ENCODE measurements around the gene LRRC45. TPM values are rescaled to one million over a fixed set of nuclear protein-coding genes. Genes with fewer than 3 reads are reported as not detected.

Gene LRRC45
- 10 to 100 TPM in 1 of 4 donors, 1 to 10 TPM in 2, under 1 TPM in 1; 0.29 to 14.2 (median 5.3) TPM for total RNA-seq

DNA sequence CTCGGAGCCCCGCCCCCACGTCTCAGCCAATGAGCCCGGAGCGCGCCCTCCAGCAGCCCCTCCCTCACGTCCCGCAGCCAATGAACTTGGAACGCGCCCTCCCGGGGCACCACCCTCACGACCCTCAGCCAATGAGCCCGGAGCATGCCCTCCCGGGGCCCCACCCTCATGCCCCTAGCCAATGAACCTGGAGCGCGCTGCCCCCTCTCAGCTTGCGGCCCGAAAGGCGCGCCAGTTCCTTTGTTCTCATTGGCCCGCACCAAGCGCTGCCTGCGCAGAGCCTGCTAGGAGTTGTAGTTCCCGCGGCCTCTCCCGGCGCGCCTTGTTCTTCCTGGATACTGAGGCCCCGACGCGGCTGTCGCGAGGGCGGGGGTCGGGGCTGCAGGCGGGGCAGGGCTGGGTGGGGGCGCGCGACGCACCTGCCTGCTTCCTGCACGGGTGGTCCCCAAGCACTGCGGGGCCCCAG lies at the start of gene LRRC45:
Gene LRRC45, plus strand, starts transcription at position 325 of the 466 bp plus-strand sequence. CDS start 339 bp downstream, outside the sequence.
- TF ChIP-seq, protein P1, sequence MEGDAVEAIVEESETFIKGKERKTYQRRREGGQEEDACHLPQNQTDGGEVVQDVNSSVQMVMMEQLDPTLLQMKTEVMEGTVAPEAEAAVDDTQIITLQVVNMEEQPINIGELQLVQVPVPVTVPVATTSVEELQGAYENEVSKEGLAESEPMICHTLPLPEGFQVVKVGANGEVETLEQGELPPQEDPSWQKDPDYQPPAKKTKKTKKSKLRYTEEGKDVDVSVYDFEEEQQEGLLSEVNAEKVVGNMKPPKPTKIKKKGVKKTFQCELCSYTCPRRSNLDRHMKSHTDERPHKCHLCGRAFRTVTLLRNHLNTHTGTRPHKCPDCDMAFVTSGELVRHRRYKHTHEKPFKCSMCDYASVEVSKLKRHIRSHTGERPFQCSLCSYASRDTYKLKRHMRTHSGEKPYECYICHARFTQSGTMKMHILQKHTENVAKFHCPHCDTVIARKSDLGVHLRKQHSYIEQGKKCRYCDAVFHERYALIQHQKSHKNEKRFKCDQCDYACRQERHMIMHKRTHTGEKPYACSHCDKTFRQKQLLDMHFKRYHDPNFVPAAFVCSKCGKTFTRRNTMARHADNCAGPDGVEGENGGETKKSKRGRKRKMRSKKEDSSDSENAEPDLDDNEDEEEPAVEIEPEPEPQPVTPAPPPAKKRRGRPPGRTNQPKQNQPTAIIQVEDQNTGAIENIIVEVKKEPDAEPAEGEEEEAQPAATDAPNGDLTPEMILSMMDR (IDR thresholded peaks at IDR 0.05) = no peak
- no peak for TF ChIP-seq POLR2A (IDR thresholded peaks at IDR 0.05)
- H3K4me1 ChIP-seq = peaks cover 0 to 20% of the 10 kb centered on the region in 2 donors
- intact Hi-C loops (cut with DNase I; ENCODE audit: low total_unique reads) = no loop called here

DNA sequence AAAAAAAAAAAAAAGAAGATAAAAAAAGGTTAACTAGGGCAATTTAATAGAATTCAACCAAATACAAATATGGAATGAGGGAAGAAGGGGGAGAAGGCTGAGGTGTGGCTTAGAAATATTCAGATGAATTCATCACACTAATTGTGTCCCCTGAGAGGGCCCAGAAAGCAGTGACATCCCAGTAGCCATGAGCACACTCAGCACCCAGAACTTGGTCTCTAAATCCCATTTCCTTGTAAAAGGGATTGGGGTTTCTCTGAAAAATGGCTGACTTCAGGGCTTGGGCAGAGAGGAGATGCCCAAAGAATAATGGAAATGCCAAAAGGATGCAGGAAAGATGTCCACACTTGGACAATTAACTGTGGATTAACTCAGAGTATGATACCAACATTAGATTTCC lies 49.7 kb upstream of the LRRC45 start:
- intact Hi-C loops (cut with DNase I; ENCODE audit: low total_unique reads) = no loop called here
- H3K9me3 ChIP-seq = no peaks in the 10 kb centered on the region
- H3K27me3 ChIP-seq = no peaks in the 10 kb centered on the region
- no peak for DNase-seq
- H3K4me1 ChIP-seq = peaks cover 0 to 2% of the 10 kb centered on the region in 2 donors
- no peak overlapping the region for H3K4me3 ChIP-seq
- TF ChIP-seq POLR2A (IDR thresholded peaks at IDR 0.05) = no peak
- TF ChIP-seq, protein P1 (IDR thresholded peaks at IDR 0.05) = no peak
- H3K27ac ChIP-seq = no peak overlapping the region
- no peaks in the 10 kb centered on the region for H3K36me3 ChIP-seq

More for the DNA sequence above, at the start of gene LRRC45:
- Histone ChIP-seq H3K36me3 (no peaks in the 10 kb centered on the region), H3K27ac (peak within 1 kb of the TSS in 1 of 2 donors; percentile 77), H3K9me3 (no peaks in the 10 kb centered on the region), H3K27me3 (no peaks in the 10 kb centered on the region), H3K4me3 (peak within 1 kb of the TSS; percentile 67 to 88)
- peak; percentile 99 to 100 for DNase-seq

DNA sequence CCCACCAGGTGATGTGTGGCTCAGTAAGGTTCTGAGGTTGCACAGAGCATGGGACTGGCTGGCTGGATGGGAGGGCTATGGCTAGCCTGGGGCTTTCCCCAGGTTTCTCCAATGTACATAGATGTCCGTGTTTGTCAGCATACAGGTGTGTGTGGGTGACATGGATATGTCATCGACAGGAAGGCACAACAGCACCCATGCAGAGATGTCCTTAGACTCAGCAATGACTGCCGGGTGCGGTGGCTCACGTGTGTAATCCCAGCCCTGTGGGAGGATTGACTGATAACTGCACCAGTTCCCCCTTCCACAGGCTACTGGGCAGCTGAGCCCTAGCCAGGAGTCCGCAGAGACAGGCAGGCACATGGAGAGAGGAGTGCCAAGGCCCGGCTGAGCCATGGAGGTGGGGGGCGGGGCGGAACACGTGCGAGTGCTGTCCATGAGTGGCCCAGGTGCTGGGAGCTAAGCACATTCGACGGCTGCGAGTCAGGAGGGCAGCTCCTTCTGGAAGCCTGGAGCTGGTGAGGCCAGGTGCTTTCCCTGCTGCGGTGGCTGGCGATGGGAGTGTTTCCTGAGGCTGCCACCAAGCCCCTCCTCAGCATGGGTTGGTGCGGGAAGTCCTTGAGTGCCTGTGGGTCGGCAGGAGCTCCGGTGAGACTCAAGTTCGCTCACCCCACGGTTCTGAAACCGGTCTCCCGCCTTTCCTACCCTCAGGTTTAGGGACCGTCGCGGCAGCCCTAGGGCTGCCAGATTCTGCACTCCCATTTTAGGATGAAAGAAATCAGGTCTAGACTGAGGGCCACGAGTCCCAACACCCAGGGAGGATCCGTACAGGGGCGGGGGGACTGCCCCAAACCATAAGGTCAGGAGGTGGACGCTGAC lies 46.5 kb upstream of the LRRC45 start:
- DNase-seq = peak in 1 of 2 donors; percentile 38
- TF ChIP-seq POLR2A (IDR thresholded peaks at IDR 0.05) = no peak
- TF ChIP-seq, protein P1 (IDR thresholded peaks at IDR 0.05) = no peak
- intact Hi-C loops (cut with DNase I; ENCODE audit: low total_unique reads) = no loop called here

DNA sequence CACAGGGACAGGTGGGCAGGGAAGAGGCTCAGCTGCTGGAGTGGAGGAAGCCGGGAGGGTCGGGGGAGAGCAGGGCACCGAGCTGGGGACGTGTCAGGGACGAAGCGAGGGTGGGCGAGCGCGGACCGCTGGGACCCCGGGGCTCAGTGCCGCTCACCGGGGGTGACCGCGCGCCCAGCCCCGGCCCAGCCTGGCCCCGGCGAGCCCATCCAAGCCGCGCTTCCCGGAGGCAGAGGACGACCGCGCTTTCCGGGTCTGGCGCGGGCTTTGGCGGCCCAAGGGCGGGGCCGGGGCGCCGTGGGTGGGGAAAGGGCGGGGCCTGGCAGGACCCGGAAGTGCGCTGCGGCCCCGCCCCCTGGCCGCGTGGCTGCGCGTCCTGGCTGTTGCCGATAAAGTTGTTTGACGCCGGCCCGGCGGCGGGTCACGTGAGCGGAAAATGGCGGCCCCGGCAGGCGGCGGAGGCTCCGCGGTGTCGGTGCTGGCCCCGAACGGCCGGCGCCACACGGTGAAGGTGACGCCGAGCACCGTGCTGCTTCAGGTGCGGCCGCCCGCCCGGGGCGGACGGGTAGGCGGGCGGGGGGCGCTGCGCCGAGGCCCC lies 45.8 kb upstream of the LRRC45 start, which contains the start of gene ASPSCR1:
Gene ASPSCR1, plus strand, starts transcription at position 419 of the 598 bp plus-strand sequence. Its CDS starts 18 bp downstream, at position 437.
- Histone ChIP-seq H3K27ac (peak within 1 kb of the TSS; percentile 87 to 90), H3K36me3 (no peaks in the 10 kb centered on the region), H3K27me3 (no peaks in the 10 kb centered on the region), H3K9me3 (no peaks in the 10 kb centered on the region), H3K4me3 (peak within 1 kb of the TSS; percentile 71 to 75), H3K4me1 (peaks cover 0 to 5% of the 10 kb centered on the region in 2 donors)
- intact Hi-C loops (cut with DNase I; ENCODE audit: low total_unique reads) = no loop called here
- peak; percentile 87 to 90 for DNase-seq
- TF ChIP-seq, protein P1 (IDR thresholded peaks at IDR 0.05) = peak in 2 of 4 experiments; percentile 4 to 15
- peak; percentile 20 to 78 for TF ChIP-seq POLR2A (IDR thresholded peaks at IDR 0.05)

More for the DNA sequence above, 46.5 kb upstream of the LRRC45 start:
- Histone ChIP-seq H3K27me3 (no peaks in the 10 kb centered on the region), H3K36me3 (no peaks in the 10 kb centered on the region), H3K9me3 (no peaks in the 10 kb centered on the region), H3K4me3 (peak overlapping the region; percentile 71 to 75), H3K27ac (peak overlapping the region; percentile 87 to 90), H3K4me1 (peaks cover 0 to 5% of the 10 kb centered on the region in 2 donors)

Measured in uterus (tissue), 4 donors.